GM18517 (cell line): ENCODE results near the gene PRKAR1B.

Experiments
- ATAC-seq: cut with Tn5 transposase; IDR thresholded peaks from one replicate; pipeline ENCODE4 v1.9.1; 2021; ENCODE audit warnings: mild to moderate bottlenecking, moderate library complexity; ENCODE audit not compliant: unreplicated experiment

PRKAR1B gene

DNA sequence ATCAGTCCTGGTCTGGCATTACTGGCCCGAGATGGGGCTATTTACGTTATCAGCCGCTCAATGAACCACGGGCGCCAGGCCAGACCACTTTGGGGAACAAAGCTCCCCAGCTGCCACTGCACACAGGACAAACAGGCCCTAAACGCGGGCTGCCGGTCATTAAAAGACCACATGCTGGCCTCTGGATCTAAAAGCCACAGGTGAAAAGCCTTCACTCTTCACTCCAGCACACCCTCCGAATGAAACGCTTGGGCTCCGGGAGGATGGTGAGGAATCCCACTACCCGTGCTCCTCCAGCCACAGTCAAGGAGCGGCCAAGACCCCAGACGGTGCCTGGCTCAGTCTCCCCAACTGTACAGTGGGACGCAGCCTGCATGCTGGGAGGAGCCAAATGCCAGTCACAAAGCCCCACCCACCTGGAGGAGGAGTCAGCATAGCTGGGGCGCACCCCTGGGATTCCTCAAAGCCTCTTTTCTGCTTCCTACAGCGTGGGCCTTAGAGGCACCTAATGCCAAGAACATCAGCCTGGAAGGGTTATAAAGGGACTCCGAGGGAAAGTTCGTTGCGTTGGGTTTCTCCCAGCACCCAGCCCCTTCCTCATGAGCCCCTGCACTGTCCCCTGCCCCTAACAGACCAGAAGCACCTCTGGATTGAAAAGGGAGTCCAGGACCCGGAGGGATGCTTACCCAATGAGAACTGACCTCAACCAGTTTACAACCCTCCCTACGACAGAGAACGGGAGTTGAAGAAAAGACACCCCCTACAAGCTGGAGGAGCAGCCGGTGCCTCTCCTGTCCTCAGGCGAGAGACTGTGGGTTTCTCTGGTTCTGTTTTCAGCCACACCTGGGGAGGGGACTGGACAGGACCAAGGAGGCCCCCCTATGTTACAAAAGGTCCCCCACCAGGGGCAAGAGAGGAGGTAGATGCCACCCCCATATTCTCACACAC is 212.2 kb downstream of the PRKAR1B start:
- ATAC-seq: no peak

DNA sequence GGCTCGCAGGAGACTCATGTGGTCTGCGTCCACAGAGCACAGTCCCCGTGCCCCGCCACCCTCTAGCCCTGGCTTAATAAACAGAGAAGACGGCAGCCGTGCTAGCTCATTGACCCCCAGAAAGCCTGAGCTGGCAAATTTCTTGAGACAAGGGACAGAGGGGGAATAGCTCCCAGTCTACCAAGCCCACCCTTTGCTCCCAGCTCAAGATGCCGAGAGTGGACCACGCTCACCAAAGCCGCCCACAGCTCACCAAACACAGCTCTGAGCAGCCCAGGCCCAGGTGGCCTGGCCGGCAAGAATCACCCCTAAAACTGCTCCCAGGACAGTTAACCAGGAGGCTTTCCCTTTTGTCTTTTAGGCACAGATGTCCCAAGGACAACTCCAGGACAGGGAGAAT is 212.8 kb downstream of the PRKAR1B start:
- no peak for ATAC-seq

DNA sequence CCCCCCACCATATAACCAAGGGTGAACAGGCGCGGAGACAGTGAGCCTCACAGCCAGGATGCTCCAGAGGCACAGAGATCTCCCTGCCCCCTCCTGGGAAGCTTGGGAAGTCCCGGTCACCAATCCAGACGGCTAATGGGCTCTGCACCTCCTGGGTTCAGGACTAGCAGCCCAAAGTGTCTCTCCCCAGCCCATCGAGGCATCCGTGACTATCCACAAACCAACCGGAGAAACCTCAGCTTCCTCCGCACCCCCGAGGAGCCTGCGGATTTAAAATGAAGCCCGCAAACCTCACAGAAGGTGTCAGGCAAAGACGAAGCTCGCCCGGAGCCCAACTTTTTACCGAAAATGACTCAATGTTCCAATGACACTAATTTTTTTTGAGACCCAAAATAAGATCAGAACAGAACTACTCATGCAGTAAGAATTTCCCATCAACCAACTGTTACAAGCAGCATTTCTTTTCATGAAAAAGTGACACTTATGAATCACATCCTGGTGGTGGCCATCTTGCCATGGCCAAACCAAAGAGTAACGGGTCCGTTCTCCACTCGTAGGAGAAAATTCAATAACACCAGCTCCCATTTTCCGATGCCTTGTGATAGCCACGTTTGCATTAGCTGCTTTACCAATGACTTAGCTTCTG is 213.4 kb downstream of the PRKAR1B start:
- ATAC-seq: no peak

DNA sequence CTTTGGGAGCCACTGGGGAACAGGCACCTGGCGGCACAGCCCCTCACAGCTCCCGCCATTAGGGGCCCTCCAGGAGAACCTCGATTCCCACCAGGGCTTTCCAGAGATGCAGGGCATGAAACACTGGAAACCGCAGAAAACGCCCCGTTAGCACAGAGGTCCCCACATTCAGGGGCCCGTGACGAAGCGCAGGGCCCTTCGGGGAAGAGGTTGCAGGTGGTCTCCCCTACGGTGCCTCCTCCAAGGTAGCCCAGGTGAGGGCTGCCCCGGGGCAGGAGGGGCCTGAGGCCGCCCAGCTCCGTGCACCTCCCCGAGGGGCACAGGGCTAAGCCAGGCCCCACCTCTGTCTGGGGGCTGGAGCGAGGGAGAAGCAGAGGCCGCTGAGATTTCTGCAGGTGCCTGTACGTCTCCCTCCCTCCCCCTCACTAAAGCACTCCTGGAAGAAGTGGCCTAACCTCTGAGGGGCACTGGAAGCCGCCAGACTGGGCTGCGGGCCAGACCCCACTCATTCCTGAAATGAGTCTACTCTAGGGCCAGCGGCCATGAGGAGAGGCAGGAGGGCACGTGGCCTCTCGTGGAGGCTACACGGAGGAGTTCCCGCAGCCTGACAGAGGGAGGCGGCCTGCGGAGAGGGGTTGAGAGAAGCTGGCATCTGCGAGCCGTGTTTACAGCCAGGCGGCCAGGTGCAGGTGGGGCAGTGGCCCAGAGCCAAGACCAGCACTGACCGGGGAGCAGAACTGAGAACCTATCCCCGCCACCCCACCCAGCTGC is 214.4 kb downstream of the PRKAR1B start:
- no peak for ATAC-seq

DNA sequence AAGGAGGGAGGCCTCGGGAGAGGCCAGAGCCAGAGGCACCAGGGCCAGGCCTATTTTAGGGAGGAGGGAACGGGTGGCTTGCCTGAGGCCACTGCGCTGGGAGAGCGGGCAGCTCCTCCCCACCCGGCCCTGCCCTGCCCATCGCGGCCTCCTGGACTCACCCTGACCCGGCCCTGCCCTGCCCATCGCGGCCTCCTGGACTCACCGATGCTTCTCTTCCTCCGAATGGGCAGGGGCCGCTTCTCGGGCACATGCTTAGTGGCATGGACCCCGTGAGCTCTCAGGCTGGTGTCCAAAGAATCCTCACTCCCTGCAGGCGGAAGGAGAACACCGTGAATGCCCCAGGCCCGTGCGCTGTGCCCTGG is 215.0 kb downstream of the PRKAR1B start:
- no peak for ATAC-seq

DNA sequence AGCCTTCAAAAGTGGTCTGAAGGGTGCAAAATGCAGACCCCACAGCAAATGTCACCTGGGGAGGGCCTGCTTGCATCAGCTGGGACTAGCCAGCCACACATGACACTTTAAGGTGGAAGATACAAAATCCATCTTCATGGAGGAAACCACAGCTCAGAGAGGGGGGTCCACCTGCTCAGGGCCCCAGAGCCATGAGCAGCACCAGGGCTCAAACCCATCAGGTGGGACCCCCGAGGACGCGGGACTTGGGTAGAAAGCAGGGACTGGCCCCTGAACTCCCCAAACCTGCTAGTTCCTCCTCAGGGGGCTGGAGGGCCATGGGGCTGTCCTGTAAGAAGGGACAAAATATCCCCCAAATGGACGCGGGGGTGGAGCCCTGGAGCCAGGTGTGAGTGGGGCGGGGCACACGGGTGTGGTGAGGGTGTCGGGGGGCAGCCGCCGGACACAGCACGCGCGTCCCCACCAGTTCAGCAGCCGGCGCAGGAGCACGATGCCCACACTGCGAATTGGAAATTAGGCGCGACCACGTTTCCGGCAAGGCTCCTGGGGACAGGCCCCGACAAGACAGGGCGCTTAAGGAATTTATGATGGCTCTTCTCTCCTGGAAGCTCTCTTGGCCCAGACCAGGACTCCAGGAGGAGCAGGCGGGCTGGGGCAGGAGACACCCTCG is 215.5 kb downstream of the PRKAR1B start:
- no peak for ATAC-seq

DNA sequence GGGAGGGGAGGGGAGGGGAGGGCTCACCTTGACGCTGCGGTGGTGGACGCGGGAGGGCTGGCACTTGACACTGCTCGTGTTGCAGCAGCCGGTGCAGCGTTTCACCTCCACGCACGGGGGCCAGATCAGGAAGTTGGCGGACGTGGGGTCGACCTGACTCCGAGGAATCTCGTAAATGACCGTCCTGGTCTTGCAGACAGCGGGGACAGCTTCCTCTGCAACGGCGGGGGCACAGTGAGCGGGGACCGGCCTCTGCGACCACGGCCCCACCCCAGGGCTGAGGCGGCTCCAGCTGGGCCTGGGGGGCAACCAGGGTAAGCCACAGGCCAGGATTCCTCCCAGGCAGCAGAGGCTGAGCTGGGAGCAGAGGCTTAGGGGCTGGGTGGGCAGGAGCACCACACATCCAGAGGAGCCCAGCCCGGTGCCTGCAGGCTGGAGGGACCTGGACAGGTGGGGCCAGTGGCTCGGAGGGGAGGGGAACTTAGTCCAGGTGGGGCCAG is 216.2 kb downstream of the PRKAR1B start:
- ATAC-seq: no peak

DNA sequence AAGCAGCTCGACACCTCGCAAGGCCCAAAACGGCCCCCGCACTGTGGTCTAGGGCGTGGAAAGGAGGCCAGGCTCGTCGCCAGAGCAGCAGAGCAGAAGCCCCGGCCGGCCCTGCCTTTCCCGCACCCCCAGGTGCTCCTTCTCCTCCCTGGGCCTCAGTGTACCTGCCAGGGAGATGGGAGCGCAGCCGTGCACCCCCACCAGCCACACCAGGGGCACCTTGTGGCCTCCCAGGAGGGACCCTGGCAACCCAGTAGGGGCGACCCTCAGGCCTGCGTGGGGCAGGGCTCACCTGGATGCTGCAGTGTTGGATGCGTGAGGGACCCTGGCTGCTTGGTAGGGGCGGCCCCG is 217.0 kb downstream of the PRKAR1B start:
- no peak for ATAC-seq

DNA sequence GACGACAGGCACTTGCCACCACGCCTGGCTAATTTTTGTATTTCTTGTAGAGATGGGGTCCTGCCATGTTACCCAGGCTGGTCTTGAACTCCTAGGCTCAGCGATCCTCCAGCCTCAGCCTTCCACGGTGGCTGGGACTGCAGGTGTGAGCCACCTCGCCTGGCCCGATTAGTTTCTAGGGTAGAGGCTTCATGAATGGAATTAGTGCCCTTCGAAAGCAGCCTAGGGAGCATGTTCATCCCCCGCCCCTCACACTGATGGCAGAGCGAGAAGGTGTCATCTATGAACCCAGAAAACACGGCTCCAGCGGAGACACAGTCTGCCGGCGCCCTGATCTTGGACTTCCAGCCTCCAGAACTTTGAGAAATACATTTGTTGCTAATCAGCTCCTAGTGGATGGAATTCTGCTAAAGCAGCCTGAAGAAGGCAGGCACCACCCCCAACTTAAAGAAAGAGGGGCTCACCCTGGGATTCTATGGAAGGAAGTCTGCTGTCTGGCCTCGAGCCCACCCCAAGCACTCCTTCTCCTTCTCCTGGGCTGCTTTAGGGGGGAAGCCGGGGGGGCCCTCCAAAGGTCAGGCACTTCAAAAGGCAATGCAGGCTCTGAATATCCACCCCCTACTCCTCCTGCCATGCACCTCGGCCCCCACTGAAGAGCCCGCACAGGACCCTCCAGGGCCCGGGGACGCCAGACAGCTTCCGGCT is 217.5 kb downstream of the PRKAR1B start:
- no peak for ATAC-seq

DNA sequence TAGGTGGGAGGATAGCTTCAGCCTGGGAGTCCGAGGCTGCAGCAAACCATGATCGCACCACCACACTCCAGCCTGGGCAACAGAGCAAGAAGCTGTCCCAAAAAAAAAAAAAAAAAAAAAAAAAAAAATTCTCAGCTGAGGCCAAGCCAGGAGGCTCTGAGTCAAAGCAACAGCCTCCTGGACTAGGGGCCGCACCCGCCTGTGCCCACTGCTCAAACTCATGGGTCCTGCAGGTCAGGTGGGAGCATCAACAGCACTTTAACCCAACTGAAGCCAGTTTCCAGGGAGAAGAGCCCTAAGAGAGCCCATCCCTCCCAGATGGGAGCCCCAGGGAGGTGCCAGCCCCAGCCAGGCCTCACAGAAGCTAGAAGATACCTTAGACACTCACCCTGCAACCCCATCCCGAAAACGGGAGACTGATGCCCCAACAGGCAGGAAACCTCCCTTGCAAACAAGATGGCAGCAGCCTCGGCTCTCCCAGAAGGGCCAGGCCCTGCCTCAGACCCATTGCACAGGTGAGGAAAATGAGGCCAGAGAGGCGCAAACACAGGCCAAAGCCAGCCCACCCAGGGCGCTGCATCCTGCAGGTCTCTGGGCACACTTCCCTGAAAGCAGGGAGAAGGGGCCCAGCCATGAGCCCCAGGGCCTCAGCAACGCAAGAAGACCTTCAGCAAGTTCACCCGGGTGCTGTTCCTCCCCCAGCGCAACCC is 218.5 kb downstream of the PRKAR1B start:
- ATAC-seq: no peak

DNA sequence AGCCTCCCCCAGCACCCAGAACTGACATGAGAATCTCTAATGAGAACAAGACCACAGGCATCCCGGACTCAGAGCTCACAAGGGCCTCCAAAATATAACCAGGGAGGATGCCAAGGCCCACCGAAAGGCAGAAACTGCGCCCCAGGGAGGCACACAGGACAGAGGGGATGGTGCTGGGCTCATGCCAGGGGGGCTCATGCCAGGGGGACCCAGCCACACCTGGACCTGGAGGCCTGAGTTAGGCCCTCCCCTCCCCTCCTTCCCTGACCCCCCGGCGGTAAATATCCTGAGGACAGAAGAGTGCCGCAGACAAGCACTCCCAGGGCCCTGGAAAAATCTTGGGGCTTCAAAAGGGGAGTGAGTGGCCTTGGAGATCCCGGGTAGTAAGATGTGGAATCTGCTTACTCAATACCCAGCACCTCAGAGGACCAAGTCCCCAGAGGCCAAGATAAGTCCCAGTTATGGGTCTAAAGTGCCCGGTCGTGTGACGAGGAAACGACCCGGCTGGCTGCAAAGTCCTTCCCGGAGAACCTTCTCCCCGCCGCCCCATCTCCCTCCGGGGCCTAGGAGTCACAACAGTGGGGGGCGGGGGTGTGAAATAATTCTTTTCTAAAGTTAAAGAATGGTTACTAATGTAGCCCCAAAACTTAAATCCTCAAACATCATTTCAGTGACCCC is 219.3 kb downstream of the PRKAR1B start:
- ATAC-seq: no peak

DNA sequence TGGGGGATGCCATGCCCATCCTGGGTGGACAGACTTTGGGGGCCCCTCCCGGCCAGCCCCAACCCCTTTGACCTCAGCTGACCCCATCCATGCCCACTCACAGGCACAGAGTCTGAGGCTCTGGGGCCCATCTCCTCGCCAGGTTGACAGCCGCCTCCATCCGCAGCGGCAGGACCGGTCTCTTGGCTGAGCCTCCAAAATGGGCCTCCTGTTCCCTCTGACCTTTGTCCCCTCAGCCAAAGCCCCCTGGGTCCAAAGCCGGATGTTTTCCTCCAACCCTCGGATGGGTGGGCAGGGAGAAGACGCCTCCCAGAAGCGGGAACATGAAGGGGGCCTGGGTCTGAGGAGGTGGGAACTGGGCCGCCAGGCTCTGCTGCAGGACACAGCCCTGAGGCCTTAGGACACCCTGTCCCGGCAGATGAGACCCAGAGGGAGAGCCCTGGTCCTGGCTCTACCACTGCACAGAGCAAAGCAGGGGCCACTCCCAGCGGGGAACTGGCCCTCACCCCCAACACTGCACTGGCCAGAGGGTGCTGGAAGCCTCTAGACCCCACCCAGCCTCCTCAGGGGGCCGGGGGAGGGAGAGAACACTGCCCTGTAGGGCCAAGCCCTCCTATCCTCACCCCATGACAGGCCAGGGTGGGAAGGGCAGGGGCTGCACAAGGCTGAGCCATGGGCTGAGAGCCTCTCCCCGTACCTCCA is 220.0 kb downstream of the PRKAR1B start:
- no peak for ATAC-seq

DNA sequence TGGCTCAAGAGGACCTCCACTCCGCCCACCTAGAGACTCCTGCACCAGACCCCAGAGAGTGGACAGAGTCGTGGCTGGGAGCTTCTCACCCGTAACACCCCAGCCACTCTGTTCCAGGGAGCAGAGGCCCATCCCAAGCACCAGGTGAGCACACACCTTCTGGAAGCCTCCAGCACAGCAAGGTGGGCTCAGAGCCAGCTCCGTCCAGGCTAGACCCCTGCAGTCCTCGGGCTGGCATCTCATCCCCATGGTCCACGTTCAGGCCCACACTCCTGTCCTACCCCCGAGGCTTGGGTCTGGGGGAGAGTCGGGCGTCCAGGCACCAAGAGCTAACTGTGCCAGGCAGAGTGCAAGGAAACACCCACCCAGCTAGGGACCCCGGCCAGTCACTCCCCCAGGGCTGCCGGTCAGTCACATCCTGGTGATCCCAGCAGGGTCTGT is 220.7 kb downstream of the PRKAR1B start:
- no peak for ATAC-seq

DNA sequence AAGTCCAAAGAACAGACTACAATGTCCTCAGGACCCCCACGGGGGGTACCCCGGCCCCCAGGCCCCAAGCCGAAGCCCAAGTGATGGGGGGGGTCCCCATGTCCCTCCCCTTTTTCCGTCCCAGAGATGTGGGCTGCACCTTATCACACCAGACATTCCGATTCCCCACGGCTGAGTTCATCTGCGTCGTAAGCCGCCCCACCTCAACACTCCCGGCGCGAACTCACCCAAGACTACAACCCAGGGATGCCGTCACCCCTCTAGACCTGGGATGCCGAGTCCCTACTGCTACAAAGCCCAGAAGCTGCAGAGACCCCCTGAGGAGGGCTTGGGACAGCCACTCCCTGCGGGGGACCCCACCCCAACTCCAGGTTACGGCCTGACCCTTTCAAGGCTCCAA is 221.9 kb downstream of the PRKAR1B start:
- no peak for ATAC-seq

DNA sequence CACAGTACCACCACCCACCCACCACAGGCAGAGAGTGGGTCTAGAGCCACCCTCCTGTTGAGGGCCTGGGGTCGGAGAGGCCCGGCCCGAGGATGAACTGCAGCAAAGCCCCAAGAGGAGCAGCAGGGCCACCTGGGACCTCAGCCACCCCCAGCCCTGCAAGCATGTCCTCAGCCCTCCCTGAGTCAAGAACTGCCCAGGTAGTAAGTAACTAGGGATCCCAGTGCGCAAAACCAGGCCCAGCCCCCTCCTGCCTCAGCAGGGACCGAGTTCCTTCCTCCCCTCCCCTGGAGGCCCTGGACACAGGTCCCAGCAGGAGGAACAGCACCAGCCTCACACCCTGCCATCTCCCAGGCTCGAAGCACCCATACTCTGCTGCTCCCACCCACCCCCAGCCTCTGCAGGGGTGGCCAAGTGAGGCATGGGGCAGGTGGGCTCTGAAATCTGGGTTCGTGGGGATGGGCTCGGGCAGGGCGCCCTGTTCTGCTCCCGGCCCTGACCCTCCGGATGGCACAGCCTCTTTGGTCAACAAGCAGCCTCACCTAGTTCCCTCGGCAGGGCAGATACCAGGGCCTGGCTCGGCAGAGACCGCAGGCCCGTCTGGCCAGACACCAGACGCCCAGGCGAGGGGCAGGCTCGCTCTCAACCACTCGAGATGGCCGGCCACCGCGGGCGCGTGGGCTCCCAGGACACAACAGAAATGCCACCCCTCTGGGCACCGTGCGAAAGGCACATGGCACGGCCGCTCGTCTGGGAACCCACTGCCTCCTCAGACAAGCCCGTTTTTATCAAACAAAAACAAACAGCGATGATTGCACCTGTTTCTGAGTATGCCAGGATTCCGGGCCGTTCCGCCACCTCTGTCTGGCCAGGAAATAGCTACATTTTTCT is 222.6 kb downstream of the PRKAR1B start:
- ATAC-seq: no peak

DNA sequence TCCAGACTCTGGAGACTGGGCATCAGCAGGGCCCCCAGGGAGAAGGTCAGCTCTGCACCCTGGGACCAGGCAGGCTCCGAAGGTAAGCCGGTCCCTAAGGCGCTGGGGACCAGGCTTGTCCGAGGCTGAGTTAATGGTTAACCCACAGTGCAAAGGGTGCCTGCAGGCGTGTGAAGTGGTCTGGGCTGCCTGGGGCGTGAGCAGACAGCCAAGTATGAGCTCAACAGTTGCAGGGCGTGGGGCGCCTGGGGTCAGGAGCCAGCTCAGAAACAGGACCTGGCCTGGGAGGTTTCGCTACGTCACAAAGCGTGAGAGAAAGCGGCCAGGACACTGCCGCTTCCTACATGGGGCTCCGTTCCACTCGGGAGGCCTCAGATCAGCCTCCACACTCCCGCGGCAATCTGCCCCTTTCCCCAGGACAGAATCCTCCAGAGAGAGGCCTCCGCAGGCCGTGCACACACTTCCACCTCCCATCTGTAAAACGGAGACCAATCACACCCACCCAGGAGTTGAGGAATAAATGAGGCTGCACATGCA is 223.4 kb downstream of the PRKAR1B start:
- ATAC-seq: no peak

DNA sequence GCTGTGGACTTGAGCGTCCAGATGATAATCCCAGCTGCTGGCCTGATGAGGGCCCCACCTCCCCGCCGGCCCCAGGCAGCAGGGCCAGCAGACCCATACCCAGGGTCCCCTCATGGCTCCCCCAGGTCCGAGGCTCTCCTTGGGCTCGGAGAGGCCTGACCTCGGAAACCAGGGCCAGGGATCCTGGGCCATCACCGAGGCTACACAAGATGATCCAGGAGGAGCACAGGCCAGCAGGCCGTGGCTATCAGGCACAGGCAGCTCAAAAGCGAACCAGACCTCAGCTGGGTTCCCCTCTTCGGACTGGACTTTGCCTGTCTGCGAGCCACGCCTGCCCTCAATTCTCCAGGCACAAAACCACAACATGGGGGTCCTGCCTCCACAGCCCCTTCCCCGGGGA is 224.8 kb downstream of the PRKAR1B start:
- ATAC-seq: no peak
